ENCODE measurements around the gene AKNA.

DNA sequence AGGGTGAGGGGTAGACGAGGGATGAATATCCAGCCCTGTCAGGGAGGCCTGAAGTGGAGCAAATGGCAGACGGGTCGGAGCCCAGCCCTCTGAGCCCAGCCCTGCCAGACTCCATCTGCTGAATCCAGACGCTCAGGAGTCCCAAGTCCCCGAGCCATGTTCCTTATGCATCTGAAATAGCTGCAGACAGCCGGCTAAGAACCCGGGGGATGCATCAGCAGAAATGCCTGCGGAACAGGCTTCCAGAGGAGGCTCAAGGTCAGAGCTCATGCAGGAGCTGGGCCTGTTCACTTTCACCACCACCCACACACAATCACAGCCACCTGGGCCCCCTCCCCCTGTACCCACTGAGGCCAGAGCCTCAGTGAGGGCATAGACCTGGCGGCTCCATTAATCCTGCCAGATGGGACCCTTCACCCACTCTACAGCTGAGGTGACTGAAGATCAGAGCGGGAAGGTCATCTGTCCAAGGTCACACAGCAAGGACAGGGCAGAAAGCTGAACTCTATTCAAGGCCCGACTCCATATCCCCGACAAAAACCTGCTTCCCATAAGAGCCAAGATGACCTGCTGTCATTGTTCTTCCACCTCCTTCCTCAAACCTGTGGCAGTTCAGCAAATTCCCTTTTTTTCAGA lies 24.4 kb upstream of the AKNA start:
- TF ChIP-seq, protein P1, sequence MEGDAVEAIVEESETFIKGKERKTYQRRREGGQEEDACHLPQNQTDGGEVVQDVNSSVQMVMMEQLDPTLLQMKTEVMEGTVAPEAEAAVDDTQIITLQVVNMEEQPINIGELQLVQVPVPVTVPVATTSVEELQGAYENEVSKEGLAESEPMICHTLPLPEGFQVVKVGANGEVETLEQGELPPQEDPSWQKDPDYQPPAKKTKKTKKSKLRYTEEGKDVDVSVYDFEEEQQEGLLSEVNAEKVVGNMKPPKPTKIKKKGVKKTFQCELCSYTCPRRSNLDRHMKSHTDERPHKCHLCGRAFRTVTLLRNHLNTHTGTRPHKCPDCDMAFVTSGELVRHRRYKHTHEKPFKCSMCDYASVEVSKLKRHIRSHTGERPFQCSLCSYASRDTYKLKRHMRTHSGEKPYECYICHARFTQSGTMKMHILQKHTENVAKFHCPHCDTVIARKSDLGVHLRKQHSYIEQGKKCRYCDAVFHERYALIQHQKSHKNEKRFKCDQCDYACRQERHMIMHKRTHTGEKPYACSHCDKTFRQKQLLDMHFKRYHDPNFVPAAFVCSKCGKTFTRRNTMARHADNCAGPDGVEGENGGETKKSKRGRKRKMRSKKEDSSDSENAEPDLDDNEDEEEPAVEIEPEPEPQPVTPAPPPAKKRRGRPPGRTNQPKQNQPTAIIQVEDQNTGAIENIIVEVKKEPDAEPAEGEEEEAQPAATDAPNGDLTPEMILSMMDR (IDR thresholded peaks at IDR 0.05; ENCODE audit: low read length): no peak
- TF ChIP-seq EZH2 (IDR thresholded peaks at IDR 0.05; ENCODE audit: borderline replicate concordance, low read length): no peak

Data from OCI-LY1 (cell line).